Activated CD8-positive, alpha-beta memory T cell treated with anti-CD3 and anti-CD28 coated beads, Interleukin-2, amount 50 U/mL, for 1 hour (primary cell): Measurements from ENCODE around the gene MTFR1L.

Experiments used
- DNase-seq: peaks from one replicate; pipeline ENCODE4 v3.0.0-alpha.2; 2020; ENCODE audit errors: extremely low read depth

MTFR1L gene

DNA sequence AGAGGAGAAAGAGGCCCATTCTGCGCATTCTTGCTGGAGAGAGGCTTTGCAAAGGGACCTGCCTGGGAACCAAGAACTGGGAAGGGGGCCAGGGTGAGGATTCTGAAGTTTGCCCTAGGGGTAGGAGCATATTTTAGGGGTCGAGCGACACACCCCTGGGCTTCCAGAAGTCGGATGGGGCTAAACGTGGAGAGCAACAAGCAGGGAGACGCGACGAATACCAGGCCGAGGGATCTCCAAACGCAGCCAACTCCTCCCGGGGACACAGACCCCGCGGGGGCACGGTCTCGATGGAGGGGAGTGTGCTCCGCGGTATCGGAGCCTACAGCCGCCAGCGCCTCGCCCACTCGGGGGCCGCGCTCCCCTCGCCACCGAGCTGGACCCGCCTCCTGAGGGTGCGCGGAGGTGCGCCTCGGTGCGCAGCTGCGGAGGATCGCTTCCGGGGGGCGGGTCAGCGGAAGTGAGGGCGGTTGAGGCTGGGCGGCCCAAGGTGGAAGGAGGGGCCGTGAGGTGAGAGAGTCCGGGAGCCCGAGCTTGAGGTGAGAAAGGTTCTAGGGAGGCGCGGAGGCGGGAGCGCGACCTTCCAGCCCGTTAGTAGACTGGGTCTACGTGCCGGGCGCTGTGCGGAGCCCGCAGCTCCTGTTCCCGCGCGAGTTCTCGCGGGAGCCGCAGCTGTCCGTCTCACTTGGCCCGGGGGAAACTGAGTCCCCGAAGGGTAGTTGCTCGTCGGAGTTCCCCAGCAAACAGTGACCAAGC lies at the start of gene MTFR1L:
Gene MTFR1L (plus strand): TSS at position 464 of the 756 bp plus-strand sequence. CDS start 3,151 bp downstream, outside the sequence.
- peak; percentile 77 for DNase-seq

DNA sequence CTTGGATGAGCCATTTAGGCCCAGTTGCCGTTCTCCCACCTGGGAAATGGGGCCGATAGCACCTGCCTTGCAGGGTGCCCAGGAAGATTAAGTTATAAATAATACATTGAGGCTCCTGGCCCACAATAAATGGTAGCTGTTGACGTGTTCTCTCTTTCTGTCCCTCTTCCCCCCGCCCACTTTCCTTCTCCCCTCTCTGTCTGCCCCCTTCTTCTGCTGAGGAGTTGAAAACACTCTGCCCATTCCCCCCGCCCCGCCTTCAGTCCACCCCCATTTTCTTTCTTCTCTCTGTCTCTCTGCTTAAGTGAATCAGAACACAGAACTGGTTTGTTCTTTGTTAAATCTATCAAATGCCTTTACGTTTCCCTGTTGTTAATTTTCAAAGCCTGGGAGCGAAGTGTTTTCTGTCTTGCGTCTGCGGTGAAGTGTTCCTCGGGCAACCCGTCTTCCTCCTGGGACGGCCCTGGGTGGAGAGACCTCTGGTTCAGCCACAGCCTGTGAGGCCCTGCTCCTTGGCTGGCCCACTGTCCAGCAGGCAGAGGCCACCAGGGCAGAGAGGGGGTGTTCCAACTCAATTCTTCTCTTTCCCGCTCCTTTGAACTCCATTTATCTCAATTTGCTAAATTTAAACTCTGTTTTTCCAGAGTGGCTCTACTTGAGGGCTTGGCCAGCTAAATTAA lies 49.1 kb upstream of the MTFR1L start:
- DNase-seq: no peak

DNA sequence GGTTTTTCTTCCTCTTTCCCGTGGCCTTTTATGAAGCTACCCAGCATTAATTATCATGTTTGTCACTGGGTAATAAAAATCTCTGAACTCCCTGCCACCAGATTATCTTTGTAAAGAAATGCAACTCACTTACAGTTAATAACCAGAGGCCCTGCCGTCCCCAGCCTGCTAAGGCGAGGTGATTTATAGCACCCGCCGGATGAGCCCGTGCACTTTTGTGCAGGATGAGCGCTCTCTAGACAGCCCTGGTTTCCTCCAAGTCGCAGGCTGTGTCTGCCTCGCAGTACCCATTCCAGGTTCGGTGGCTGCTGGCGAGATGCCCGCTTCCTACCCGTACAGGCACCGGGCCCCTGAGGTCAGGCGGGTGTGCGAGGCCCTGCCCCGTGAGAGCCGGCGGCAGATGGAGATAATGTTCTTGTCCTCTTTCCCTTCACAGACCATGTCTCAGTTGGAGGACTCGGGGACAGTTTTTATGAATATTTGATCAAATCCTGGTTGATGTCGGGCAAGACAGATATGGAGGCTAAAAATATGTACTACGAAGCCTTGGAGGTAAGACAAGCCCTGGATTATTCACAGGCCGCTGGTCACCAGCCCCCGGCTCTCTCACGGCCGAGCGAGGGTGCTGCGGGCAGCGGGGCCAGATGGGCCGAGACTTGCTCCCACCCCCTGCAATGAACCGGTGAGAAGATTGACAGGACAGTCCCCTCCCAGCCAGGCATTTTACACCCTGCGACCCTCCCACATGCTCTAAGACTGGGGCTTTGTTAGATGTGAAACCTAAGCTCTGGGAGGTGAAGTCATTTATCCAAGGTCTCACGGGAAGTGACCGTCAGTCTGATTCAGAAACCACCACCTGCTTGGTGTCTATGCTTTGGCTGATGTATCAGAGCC lies 48.3 kb upstream of the MTFR1L start:
- DNase-seq: no peak

DNA sequence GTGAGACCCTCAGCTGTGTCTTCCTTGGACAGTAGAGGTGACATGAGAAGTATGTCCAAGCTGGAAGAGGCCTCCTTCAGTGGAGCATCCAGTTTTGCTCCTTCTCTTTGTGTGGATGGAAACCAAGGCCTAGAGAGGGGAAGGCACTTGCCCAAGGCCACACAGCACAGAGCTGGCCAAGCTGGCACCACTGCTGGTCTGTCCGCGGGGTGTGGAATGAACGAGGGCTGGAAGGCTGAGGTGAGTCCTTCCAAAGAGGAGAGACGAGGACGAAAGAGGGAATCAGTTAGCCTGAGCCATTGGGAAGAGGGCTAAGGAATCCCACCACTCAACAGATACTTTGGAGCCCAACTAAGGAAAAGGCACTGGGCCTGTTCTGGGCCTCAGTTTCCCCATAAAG lies 47.6 kb upstream of the MTFR1L start:
- DNase-seq: no peak

DNA sequence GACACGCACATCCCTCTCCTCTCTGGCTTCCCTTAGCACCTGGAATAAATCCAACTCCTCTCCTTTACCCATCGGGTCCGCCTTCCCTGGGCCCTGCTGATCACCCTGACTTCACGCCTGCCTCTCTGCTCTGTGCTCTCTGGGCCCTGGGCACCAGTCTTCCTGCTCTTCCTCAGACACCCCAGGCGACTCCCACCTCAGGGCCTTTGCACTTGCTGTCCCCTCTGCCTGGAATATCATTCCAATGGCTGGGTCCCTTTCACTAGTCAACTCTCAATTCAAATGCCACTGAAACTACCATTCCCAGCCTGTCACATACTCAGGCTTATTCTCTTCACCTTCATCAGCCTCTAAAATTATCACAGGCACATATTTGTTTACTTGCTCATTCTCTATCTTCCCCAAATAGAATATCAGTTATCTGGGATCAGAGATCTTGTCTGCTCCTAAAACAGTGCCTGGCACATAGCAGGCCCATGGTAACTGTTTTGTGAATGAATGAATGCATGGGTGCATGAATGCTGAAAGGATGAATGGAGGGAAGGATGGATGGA lies 47.0 kb upstream of the MTFR1L start:
- DNase-seq: no peak

DNA sequence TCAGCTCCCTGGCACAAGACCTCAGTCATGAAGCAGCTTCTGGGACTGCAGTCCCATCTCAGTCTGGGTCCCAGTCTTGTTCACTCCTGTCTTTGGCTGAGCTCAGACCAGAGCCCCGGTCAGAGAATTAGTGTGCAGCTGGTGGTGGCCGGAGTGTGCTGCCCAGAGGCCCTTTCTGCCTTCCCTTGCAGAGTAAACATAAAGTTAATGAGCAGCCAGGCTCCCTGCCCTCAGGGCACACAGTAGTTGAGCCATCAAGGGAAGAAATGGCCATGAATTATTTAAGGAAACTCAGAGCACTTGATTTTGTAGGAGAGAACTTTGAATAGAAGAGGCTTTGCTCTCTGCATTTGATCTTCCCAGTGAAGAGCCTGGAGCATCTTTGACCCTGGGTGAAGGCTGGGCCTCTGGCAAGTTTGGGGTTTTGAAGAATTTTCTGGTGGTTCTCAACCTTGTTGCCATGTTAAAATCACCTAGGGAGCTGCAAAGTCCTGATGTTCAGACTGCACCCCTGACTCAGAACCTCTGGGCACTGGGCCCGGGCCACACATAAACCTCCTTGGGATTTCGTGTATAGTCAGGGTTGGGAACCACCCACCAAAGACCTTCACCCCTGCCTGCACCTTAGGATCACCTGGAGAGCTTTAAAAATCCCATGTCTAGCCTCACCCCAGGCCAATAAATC lies 46.2 kb upstream of the MTFR1L start:
- DNase-seq: no peak

DNA sequence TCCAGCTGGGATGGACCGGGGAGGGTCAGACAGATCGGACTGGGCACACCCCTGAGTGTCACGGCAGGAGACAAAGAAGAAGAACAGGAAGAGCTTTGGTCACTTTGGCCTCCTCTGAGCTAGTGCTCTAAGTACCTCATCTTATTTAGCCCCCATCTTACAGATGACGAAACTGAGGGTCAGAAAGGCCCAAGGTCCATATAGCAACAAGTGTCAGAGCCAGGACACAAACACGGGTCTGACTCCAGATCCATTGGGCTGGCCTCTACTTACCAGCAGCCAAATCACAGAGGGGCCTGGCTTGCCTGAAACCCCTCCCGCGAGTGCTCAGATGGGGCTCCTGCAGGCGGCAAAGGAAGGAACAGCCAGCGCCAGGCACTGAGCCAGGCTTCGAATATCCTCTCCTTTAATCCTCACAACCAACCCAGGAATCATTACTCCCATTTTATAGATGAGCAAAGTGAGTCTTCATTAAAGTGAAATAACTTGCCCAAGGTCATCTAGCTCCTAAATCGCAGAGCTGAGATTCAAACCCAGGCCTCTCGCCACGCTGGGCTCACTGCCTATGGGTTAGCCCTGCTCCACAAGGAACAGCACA lies 45.4 kb upstream of the MTFR1L start:
- no peak for DNase-seq

DNA sequence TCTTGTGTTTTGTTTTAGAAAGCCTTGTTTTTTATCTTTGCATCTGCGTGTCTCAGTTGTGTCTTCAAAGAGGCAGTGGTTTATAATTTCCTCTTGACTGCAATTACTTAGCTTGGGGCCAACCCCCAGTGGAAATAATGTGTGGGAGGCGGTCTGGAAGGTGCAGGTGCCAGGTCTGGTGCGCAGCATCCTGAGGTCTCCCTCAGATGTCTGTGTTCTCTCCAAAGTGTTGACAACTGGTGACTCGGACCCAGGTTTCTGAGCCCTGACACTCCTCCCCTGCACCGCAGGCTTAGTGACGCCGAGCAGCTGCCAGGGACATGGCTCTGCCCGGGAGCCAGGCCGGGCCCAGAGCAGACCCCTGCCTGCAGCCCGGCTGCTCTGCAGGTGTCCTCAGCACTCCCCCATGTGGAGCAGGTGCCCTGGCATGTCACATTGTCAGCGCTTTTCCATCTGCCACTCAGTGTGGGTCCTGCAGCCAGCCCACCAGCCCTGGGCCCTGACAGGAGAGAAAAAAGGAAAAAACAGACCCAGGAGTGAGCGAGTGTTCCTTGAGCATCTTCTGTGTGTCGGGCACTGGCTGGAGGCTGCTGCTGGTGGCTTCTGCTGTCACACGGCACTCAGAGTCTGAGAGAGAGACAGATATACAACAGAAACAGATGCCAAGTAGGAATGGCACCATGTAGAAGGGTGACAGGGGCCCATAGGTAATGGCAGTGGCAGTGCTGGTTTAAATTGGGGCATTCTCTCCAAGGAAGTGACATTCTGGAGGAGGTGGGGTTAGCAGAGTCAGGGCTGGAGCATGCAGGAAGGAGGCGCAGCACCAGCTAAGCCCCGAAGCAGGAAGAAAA lies 44.6 kb upstream of the MTFR1L start:
- peak; percentile 80 for DNase-seq

DNA sequence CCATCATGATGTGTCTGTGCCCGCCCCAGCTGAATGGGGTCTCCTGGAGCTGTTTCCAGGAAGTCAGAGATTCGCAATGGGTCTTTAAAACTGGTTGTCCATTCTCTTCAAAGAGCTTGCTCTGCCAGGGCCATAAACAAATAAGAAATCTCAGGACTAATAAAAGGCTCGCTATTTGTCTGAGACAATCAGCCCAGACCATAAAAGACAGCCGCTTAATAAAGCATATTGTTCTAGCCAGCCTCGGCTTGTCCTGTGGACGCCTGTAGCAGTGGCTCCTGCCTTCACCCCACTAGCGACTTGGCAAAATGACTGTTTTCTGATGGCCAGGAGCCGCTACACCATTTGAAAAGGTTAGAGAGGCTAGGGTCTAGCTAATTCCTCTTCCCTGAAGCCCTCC lies 40.4 kb upstream of the MTFR1L start:
- no peak for DNase-seq

DNA sequence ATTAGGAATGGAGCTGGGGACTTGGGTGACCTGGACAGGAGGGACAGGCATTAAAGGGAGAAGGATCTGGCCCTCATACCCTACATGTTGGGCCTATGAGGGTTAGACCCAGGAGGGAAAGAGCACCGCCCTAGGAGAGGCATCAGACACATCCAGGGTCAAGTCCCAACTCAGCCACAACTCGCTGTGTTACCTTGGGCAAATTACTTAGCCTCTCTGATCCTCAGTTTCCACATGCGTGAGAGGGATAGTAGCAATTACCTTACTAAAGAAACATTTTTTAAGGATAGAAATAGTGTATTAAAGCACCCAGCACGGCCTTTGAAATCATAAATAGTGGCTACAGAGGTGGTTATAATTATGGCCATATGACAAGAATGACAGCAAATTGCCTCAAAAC lies 39.9 kb upstream of the MTFR1L start:
- no peak for DNase-seq

DNA sequence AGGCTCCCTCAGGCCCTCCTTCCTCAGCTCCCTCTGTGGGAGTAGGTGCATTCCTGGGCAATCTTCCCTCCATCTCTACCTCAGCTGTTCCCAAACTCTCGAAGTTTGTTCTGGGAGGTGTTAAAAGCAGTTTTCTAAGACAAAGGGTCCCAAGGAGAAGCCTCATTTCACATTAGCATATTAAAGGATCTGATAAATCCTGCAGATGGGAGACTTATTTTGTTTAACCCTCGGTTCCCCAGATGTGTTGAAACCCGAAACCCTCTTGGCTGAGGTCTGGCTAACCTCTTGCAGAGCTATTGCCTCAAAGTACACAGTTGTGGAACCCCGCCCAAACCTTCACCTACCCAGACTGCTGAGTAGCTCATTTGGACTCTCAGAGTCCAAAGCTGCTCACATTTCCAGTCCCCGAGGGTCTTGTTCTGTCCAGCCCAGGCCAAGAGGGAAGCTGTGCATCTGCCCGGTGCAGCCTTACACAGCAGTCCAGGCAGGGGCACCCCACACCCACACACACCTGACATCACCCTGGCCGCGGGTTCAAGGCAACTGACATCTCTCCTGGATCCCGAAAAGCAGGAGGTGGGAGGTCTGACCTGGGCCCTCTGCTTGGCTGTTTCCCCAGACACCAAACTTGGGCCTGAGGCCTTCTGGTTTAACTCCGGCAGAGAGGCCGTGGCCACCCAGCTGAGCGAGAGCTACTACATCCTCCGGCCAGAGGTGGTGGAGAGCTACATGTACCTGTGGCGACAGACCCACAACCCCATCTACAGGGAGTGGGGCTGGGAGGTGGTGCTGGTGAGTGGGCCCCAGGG lies 39.2 kb upstream of the MTFR1L start:
- DNase-seq: no peak

DNA sequence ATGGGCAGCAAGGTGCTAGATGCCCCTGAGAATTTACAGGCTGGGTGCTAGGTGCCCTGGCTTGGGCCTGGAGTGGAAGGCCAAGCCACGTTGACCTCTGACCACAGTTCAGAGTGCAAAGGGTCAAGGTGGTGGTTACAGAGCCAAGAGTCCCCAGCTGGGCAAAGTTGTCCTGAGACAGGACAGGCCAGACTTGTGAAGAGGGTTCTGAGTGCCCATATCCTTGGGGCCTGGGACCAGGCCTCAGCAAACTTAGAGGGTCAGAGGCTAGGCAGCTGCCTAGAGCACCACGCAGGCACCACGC lies 38.7 kb upstream of the MTFR1L start:
- no peak for DNase-seq

DNA sequence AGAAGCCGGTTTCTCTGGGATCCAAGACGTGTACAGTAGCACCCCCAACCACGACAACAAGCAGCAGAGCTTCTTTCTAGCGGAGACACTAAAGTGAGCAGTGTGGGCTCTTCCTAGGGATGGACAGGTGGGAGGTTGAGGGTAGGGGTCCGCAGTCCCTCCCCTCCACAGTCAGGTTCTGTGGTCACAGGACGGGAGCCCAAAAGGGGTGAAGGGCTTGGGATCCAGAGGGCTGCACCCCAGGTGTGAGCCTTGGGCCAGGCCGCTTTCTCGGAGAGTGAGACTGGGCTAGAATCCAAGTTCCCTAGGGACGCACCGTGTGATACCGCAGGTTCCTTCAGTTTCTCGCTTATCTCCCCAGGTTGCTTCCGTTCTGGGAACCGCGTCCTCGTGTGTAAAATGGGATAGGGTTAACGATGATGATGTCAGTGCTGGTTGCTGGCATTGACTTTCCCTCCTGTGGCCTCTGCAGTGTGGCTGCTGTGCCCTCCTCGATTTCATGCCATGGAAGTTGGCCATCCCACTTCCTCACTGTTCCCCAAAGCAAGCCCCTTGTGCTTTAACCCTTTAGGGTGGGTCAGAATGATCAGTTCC lies 37.0 kb upstream of the MTFR1L start:
- DNase-seq: no peak

DNA sequence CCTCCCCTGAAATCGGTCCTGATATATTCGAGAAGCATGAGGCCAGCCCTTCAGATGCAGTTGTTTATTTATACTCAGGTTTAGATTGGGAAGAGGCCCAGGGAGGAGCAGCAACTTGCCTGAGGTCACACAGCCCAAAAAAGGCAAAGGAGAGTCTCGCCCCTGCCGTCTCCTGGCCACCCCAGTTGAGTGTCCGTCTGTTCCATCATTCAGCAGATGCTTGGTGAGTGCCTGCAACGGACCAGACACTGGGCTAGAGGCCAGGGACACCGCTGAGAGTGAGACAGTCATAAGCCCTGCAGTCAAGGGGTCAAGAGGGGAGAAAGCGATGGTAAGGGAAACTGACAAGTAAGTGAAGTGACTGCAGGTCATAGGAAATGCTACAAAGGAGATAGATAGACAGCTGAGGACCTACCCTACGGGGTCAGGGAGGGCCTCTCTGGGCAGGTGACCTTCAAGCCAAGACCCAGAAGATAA lies 35.1 kb upstream of the MTFR1L start:
- DNase-seq: no peak

DNA sequence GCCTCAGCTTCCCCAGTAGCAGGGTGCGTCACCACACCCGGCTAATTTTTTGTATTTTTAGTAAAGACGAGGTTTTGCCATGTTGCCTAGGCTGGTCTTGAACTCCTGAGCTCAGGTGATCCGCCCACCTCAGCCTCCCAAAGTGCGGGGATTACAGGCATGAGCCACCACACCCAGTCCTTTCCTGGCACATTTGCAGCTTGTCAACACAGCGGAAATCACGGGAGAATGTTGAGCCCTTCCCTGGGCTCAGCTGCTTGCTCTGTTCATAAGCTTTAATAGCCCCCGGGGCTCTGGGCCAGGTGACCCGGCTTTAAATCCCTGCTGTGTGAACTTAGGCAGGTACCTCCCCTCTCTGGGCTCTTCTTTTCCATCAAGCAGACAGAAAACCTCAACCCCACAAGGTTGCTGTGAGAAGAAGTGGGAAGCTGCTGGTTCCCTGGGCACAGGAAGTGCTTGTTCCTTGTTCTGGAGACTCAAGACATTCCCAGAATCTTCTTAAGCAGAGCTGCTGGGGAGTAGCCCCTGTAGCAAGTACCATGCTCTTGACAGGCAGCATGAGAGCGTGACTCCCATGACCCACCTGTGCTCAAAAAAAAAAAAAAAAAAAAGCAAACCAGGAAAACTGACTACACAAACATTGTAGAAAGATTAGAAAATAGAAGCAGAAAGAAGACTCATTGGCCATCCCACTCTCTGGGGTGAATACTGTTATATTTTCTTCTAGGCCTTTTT lies 34.3 kb upstream of the MTFR1L start:
- DNase-seq: no peak

DNA sequence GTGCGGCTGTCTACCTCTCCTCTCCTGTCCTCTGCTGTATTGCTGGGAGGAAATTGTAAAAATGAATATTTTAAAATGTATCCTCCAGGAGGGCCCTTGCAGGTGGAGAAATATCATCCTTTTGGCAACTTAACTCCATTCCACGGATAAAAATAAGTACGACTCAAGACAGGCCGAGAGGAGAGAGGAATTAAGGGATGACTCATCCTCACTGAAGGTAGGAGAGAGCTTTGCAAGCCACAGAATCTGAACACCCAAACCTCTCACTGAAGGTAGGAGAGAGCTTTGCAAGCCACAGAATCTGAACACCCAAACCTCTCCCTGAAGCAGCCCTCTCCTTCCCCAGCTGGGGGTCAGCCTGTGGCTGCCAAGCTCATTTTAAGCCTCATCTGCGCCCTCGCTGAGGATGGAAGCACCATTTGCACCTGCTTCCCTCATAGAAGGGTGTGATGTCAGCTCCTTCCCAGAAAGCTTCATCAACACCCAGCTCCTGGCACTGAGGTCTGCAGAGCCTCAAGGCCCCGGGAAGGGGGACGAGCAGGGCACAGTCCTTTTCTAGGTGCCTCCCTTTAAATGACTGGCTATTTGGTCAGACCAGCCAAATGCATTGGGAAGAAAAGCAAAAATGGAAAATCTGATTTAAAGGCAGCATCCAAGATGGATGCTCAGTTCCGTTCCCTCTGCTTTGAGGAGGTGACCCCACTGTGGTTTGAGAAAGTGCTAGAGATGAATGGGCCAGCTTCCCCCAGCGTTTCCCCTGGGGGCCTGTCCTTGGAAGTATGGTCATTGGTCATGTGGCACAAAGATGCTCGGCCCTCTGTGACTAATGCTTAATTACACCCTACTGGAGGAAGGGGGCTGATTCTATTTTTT lies 32.6 kb upstream of the MTFR1L start:
- DNase-seq: no peak

DNA sequence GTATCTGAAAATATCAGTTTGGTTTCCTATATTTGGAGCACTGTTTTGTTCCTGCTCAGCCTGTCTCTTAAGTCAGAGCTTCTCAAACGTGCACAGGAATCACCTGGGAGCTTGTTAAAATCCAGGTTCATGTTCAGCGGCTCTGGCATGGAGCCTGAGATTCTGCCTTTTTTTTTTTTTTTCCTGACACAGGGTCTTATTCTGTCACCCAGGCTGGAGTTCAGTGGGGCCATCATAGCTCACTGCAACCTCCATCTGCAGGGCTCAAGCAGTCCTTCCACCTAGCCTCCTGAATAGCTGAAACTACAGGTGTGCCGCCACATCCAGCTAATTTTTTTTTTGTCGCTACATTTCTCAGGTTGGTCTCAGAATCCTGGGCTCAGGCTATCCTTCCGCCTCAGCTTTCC lies 32.0 kb upstream of the MTFR1L start:
- no peak for DNase-seq
